Stimulated activated naive B cell treated with anti-CD40 and anti-IgM and Interleukin-4, amounts not matched to agents 10 μg/mL and 1 μg/mL and 100 μg/mL, for 72 hours (primary cell): ENCODE measurements around the gene UBE2QL1.

Experiments
- ATAC-seq, 2 donors: fragments of 150-1000 bp; cut with Tn5 transposase; replicated peaks; 2 replicates each; pipeline ENCODE4 v1.10.0; 2021; ENCODE audit warnings: moderate library complexity in 1 of 2
- DNase-seq: peaks from one replicate; pipeline ENCODE4 v3.0.0; 2021
- H3K27ac Mint-ChIP-seq: one replicate; pipeline ENCODE4 v1.8.0; 2022; ENCODE audit warnings: mild to moderate bottlenecking, mixed read lengths
- H3K27me3 Mint-ChIP-seq, 2 donors: one replicate each; pipeline ENCODE4 v1.8.0; 2022; ENCODE audit warnings: mixed read lengths in 2 of 2
- H3K36me3 Mint-ChIP-seq, 2 donors: one replicate each; pipeline ENCODE4 v1.8.0; 2022; ENCODE audit warnings: mixed read lengths in 2 of 2, mild to moderate bottlenecking in 1 of 2
- H3K4me1 Mint-ChIP-seq, 2 donors: one replicate each; pipeline ENCODE4 v1.8.0; 2022; ENCODE audit warnings: mixed read lengths in 2 of 2, mild to moderate bottlenecking in 1 of 2
- H3K4me3 Mint-ChIP-seq, 2 donors: one replicate each; pipeline ENCODE4 v1.8.0; 2022; ENCODE audit warnings: mild to moderate bottlenecking in 2 of 2, mixed read lengths in 2 of 2, moderate library complexity in 1 of 2
- H3K9me3 Mint-ChIP-seq, 2 donors: one replicate each; pipeline ENCODE4 v1.8.0; 2022; ENCODE audit warnings: mixed read lengths in 2 of 2, mild to moderate bottlenecking in 1 of 2

The UBE2QL1 gene

GRCh38 chr5:6417657-6418056 is 31.0 kb upstream of the UBE2QL1 start:
- H3K9me3 Mint-ChIP-seq: peaks cover 0 to 3% of the 10 kb centered on the region in 2 donors
- ATAC-seq (no peak), DNase-seq (no peak)
- no peak overlapping the region for H3K4me3 Mint-ChIP-seq
- H3K4me1 Mint-ChIP-seq: no peaks in the 10 kb centered on the region
- H3K27ac Mint-ChIP-seq: no peak overlapping the region
- peaks cover 5 to 26% of the 10 kb centered on the region in 2 donors for H3K27me3 Mint-ChIP-seq
- H3K36me3 Mint-ChIP-seq: no peaks in the 10 kb centered on the region

GRCh38 chr5:6418679-6419276 is 29.9 kb upstream of the UBE2QL1 start:
- Mint-ChIP-seq H3K36me3 (no peaks in the 10 kb centered on the region), H3K4me3 (no peak overlapping the region), H3K4me1 (no peaks in the 10 kb centered on the region), H3K27ac (no peak overlapping the region), H3K27me3 (peaks cover 5 to 26% of the 10 kb centered on the region in 2 donors), H3K9me3 (peaks cover 0 to 3% of the 10 kb centered on the region in 2 donors)
- DNase-seq (no peak), ATAC-seq (no peak)

GRCh38 chr5:6419340-6419852 is 29.3 kb upstream of the UBE2QL1 start:
- no peak overlapping the region for H3K4me3 Mint-ChIP-seq
- H3K27me3 Mint-ChIP-seq: peaks cover 5 to 26% of the 10 kb centered on the region in 2 donors
- H3K9me3 Mint-ChIP-seq: peaks cover 0 to 3% of the 10 kb centered on the region in 2 donors

GRCh38 chr5:6423327-6424109 is 25.1 kb upstream of the UBE2QL1 start:
- Mint-ChIP-seq H3K27me3 (peaks cover 13 to 34% of the 10 kb centered on the region in 2 donors), H3K4me3 (no peak overlapping the region), H3K4me1 (no peaks in the 10 kb centered on the region), H3K9me3 (peaks cover 0 to 6% of the 10 kb centered on the region in 2 donors), H3K27ac (no peak overlapping the region), H3K36me3 (no peaks in the 10 kb centered on the region)
- no peak for ATAC-seq
- no peak for DNase-seq

More at GRCh38 chr5:6419340-6419852, 29.3 kb upstream of the UBE2QL1 start:
- ATAC-seq: no peak
- Mint-ChIP-seq H3K27ac (no peak overlapping the region), H3K36me3 (no peaks in the 10 kb centered on the region), H3K4me1 (no peaks in the 10 kb centered on the region)
- DNase-seq: no peak

GRCh38 chr5:6424110-6424659 is 24.5 kb upstream of the UBE2QL1 start:
- DNase-seq: no peak
- Mint-ChIP-seq H3K27ac (no peak overlapping the region), H3K9me3 (peaks cover 0 to 6% of the 10 kb centered on the region in 2 donors), H3K4me3 (no peak overlapping the region), H3K36me3 (no peaks in the 10 kb centered on the region), H3K4me1 (no peaks in the 10 kb centered on the region), H3K27me3 (peaks cover 16 to 34% of the 10 kb centered on the region in 2 donors)
- ATAC-seq: no peak

GRCh38 chr5:6424700-6425099 is 24.0 kb upstream of the UBE2QL1 start:
- Mint-ChIP-seq H3K9me3 (peaks cover 0 to 6% of the 10 kb centered on the region in 2 donors), H3K27ac (no peak overlapping the region), H3K36me3 (no peaks in the 10 kb centered on the region), H3K4me3 (no peak overlapping the region), H3K4me1 (no peaks in the 10 kb centered on the region), H3K27me3 (peaks cover 18 to 35% of the 10 kb centered on the region in 2 donors)
- ATAC-seq (no peak), DNase-seq (no peak)

- Mint-ChIP-seq H3K27me3 (peaks cover 23 to 26% of the 10 kb centered on the region in 2 donors), H3K9me3 (peaks cover 0 to 3% of the 10 kb centered on the region in 2 donors), H3K36me3 (no peaks in the 10 kb centered on the region), H3K27ac (no peak overlapping the region), H3K4me3 (no peak overlapping the region), H3K4me1 (no peaks in the 10 kb centered on the region)
- DNase-seq: no peak
- ATAC-seq: no peak
These were observed 21.0 kb upstream of the UBE2QL1 start for GRCh38 chr5:6427694-6428093.

- Mint-ChIP-seq H3K4me1 (no peaks in the 10 kb centered on the region), H3K36me3 (no peaks in the 10 kb centered on the region), H3K27me3 (peaks cover 33 to 35% of the 10 kb centered on the region in 2 donors), H3K27ac (no peak overlapping the region), H3K4me3 (no peak overlapping the region), H3K9me3 (peaks cover 0 to 3% of the 10 kb centered on the region in 2 donors)
- ATAC-seq (no peak), DNase-seq (no peak)
These were observed 18.1 kb upstream of the UBE2QL1 start for GRCh38 chr5:6430418-6431028.

GRCh38 chr5:6431214-6432195 is 17.2 kb upstream of the UBE2QL1 start:
- peaks cover 35% of the 10 kb centered on the region in 2 donors for H3K27me3 Mint-ChIP-seq

GRCh38 chr5:6432206-6432605 is 16.5 kb upstream of the UBE2QL1 start:
- Mint-ChIP-seq H3K9me3 (peaks cover 0 to 3% of the 10 kb centered on the region in 2 donors), H3K27me3 (peaks cover 35% of the 10 kb centered on the region in 2 donors), H3K4me1 (no peaks in the 10 kb centered on the region), H3K36me3 (no peaks in the 10 kb centered on the region), H3K4me3 (no peak overlapping the region), H3K27ac (no peak overlapping the region)
- DNase-seq (no peak), ATAC-seq (no peak)

More at GRCh38 chr5:6431214-6432195, 17.2 kb upstream of the UBE2QL1 start:
- peaks cover 0 to 3% of the 10 kb centered on the region in 2 donors for H3K9me3 Mint-ChIP-seq
- no peaks in the 10 kb centered on the region for H3K36me3 Mint-ChIP-seq
- ATAC-seq (no peak), DNase-seq (no peak)
- no peak overlapping the region for H3K27ac Mint-ChIP-seq
- H3K4me1 Mint-ChIP-seq: no peaks in the 10 kb centered on the region
- H3K4me3 Mint-ChIP-seq: no peak overlapping the region

- Mint-ChIP-seq H3K27me3 (peaks cover 22 to 39% of the 10 kb centered on the region in 2 donors), H3K4me3 (no peak overlapping the region), H3K9me3 (peaks cover 0 to 1% of the 10 kb centered on the region in 2 donors), H3K36me3 (no peaks in the 10 kb centered on the region), H3K27ac (no peak overlapping the region), H3K4me1 (no peaks in the 10 kb centered on the region)
- DNase-seq (no peak), ATAC-seq (no peak)
These were observed 13.9 kb upstream of the UBE2QL1 start for GRCh38 chr5:6434731-6435130.

- no peak for DNase-seq
- H3K36me3 Mint-ChIP-seq: no peaks in the 10 kb centered on the region
- no peaks in the 10 kb centered on the region for H3K4me1 Mint-ChIP-seq
- no peak for ATAC-seq
- H3K4me3 Mint-ChIP-seq: no peak overlapping the region
- peaks cover 3 to 6% of the 10 kb centered on the region in 2 donors for H3K9me3 Mint-ChIP-seq
- no peak overlapping the region for H3K27ac Mint-ChIP-seq
- H3K27me3 Mint-ChIP-seq: peaks cover 22 to 40% of the 10 kb centered on the region in 2 donors
These were observed 13.3 kb upstream of the UBE2QL1 start for GRCh38 chr5:6435356-6435755.

- Mint-ChIP-seq H3K4me1 (no peaks in the 10 kb centered on the region), H3K4me3 (no peak overlapping the region), H3K36me3 (no peaks in the 10 kb centered on the region), H3K9me3 (peaks cover 11 to 16% of the 10 kb centered on the region in 2 donors), H3K27ac (no peak overlapping the region), H3K27me3 (peaks cover 21 to 43% of the 10 kb centered on the region in 2 donors)
- ATAC-seq (no peak), DNase-seq (no peak)
These were observed 11.8 kb upstream of the UBE2QL1 start for GRCh38 chr5:6436715-6437331.
